Activated CD8-positive, alpha-beta memory T cell treated with anti-CD3 and anti-CD28 coated beads for 24 hours (primary cell): ENCODE measurements around the gene HSCB.
A peak's percentile ranks its signal among the peaks of the same experiment; 100 is the strongest.

Source experiments
- DNase-seq: peaks from one replicate; pipeline ENCODE4 v3.0.0-alpha.2; 2020

HSCB gene

GRCh38 chr22:28792491-28793383 lies 50.9 kb downstream of the HSCB start:
- peak; percentile 57 for DNase-seq

- DNase-seq, result no peak
These were observed 52.2 kb downstream of the HSCB start for GRCh38 chr22:28793976-28794584.

DNA sequence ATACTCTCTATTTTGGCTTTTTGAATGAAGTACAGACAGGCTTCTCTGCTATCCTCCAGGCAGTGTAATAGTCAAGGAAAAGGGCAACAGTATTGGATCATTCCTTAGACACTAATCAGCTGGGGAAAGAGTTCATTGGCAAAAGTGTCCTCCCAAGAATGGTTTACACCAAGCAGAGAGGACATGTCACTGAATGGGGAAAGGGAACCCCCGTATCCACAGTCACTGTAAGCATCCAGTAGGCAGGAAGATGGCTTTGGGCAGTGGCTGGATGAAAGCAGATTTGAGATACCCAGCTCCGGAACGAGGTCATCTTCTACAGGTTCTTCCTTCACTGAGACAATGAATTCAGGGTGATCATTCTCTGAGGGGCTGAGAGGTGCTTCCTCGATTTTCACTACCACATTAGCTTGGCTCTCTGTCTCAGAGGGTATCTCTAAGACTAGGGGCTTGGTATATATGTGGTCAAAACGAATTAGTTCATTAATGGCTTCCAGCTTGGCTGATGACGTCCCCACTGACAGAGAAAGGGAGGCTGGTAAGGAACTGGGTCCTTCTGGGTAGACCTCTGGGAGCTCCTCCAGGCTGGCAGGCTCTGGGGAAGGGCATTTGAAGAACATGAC lies 53.3 kb downstream of the HSCB start:
- DNase-seq, result peak; percentile 53

- no peak for DNase-seq
These were observed 54.4 kb downstream of the HSCB start for GRCh38 chr22:28795932-28796856.

DNA sequence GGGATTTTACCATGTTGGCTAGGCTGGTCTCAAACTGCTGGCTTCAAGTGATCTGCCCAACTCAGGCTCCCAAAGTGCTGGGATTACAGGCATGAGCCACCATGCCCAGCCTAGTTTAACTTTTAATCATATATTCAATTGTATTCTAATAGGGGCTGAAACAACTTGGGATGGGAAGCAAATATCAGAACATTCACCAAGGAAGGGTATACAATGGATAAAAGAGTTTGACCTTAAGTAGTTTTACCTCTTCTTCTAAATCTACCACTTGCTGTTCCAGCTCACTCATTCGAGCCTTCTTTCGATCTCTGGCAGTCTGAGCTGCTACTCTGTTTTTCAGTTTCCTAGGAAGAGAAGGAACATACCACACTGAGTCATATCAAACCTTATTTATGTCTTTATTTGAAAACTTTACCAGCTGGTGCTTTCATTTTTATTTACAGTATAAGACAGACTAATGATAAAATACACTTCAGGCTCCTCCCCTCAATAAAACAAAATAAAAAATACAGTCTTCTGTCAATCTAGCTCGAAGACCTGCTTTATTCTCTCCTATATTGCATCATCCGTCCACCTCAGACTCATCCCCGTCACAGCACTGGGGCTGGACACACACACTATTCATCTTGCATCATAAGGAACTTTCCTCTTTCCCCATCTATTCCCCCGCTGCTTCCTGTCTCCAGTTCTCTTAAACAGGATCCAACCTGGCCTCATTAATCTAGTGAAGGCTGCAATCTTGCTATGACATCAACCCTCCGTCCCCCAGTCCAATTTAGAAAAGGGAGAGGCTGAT lies 57.2 kb downstream of the HSCB start:
- peak; percentile 73 for DNase-seq

DNA sequence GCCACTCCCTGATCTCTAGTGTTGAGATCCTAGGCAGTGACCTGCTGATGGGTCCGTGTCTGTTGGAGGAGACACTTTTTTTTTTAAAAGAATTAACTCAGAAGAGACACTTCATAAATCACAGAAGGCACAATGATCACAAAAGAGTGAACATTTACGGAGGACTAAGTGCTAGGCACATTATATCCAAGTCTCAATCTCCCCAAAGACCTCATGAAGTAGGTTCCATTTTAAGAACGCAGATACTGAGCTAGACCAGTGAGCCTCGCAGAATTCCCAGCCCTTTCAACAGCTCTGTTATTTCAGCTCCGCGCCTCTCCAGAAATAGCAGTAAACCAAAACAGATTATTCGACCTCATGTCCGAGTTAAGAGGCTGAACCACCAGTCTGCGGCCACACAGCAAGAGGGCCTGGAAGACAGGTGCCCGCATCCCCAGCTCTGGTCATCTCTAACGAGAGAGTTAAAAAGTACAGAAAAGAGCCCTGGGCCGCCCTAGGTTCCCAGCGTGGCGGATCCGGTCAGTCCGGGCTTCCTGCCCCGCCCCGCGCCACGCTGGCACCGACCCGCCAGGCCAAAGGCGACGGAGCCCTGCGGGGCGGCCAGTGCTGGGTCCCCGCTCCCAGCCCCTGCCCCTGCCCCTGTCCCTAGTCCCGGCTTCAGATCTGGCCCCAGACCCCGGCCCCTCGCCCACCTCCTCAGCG lies 57.9 kb downstream of the HSCB start:
- no peak for DNase-seq

GRCh38 chr22:28800308-28801041 lies 58.6 kb downstream of the HSCB start, which contains the start of gene XBP1:
Gene XBP1 (minus strand): TSS chr22:28800569.
- peak; percentile 96 for DNase-seq

DNA sequence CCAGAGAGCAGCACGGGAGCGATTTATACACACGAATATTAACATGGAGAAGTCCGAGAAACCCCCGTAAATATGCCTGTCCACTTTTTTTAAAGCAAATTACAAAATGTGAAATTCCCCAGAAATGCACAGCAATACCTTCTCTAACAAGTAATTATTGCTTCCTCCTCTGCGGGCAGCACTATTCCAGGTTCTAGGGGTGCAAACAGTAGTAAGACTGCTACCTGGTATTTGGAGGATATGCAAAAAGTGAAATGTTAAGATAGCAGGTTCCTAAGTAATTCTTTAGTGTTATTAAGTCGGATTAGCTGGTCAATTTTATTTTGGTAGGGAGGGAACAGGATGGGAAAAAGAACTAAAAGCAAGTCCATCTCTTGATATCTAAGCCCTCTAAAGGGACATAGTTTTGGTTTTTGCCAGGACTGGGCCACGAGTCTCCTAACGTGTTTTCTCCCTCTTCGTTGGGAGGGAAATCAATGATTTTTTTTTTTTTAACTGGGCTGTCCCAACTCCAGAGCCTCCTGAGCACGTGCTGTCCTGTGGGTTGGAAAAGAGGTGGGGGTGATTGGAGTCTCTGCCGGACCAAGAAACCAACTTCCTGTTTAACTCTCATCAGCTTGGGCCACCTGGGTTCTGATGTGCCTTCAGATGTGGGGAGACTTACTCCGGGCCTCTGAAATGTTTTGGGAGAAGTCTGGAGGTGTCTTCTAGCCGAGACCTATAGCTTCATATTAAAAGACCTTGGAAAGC lies 60.2 kb downstream of the HSCB start:
- DNase-seq, result no peak

GRCh38 chr22:28802595-28803123 lies 60.8 kb downstream of the HSCB start:
- DNase-seq, result no peak

DNA sequence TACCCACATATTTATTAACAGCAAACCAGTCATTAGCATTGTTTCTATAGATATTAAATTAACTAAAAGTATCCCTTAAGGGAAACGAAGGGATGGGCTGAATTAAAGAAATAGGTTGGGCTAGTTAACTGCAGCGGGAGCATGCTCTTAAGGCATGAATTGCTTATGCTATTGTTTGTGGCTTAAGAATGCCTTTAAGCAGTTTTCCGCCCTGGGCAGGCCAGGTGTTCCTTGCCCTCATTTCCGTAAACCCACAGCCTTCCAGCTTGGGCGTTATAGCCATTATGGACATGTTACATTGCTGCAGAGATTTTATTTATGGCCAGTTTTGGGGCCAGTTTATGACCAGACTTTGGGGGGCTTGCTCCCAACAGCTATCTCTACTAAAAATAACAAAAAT lies 63.6 kb downstream of the HSCB start:
- DNase-seq, result peak; percentile 28
